Middle frontal gyrus (tissue), 1 donor: ENCODE data around the gene NCAN.
"Not testable (repeated sequence)": the region's sequence is repeated elsewhere in the genome, so short reads cannot be mapped to it uniquely, and the experiment has no call there.

Source experiments
- DNase-seq: peaks from one replicate; pipeline ENCODE4 v3.0.0-alpha.2; 2015; ENCODE audit warnings: low spot score; ENCODE audit errors: extremely low spot score

NCAN gene

GRCh38 chr19:19224150-19224851, 12.5 kb downstream of the NCAN start:
- DNase-seq = no peak

- no peak for DNase-seq
These were observed 13.2 kb downstream of the NCAN start for GRCh38 chr19:19224852-19225494.

GRCh38 chr19:19226204-19226603, 14.4 kb downstream of the NCAN start:
- no peak for DNase-seq

- no peak for DNase-seq
These were observed 14.9 kb downstream of the NCAN start for GRCh38 chr19:19226663-19227062.

- DNase-seq = no peak
These were observed 15.5 kb downstream of the NCAN start for GRCh38 chr19:19227217-19227616.

GRCh38 chr19:19229701-19230100, 17.9 kb downstream of the NCAN start:
- no peak for DNase-seq

- DNase-seq = no peak
These were observed 19.2 kb downstream of the NCAN start for GRCh38 chr19:19230999-19231398.

GRCh38 chr19:19232261-19232721, 20.5 kb downstream of the NCAN start:
- peak; percentile 12 for DNase-seq

GRCh38 chr19:19234220-19234816, 22.6 kb downstream of the NCAN start:
- DNase-seq = no peak

GRCh38 chr19:19236173-19236572, 24.4 kb downstream of the NCAN start:
- DNase-seq = no peak

- no peak for DNase-seq
These were observed 26.6 kb downstream of the NCAN start for GRCh38 chr19:19238126-19238894.

GRCh38 chr19:19239675-19240074, 27.9 kb downstream of the NCAN start:
- no peak for DNase-seq

GRCh38 chr19:19240476-19240875, 28.7 kb downstream of the NCAN start:
- DNase-seq = no peak

- no peak for DNase-seq
These were observed 38.5 kb downstream of the NCAN start for GRCh38 chr19:19250196-19250801.

- not testable (repeated sequence) for DNase-seq
These were observed 41.7 kb downstream of the NCAN start for GRCh38 chr19:19253409-19253808.

GRCh38 chr19:19256072-19256969, 44.6 kb downstream of the NCAN start:
- DNase-seq = no peak

- no peak for DNase-seq
These were observed 45.4 kb downstream of the NCAN start for GRCh38 chr19:19257137-19257536.

GRCh38 chr19:19257836-19258588, 46.3 kb downstream of the NCAN start:
- no peak for DNase-seq

GRCh38 chr19:19258589-19259338, 47.0 kb downstream of the NCAN start:
- no peak for DNase-seq
